GM23338 (cell line): ENCODE data around the gene LYST. TPM values are rescaled to one million over a fixed set of nuclear protein-coding genes. Genes with fewer than 3 reads are reported as not detected.

Experiments used
- ATAC-seq: fragments of 200-7000 bp; cut with Tn5 transposase; 3 replicates; pipeline ENCODE4 v1.9.1; 2020
- DNase-seq: peaks from one replicate; pipeline ENCODE4 v3.0.0-alpha.2; 2015; ENCODE audit warnings: low spot score
- H2AFZ ChIP-seq: fragments of 200-600 bp; sonication (generic); 2 replicates; pipeline ENCODE4 v1.8.0; 2016; ENCODE audit warnings: antibody characterized with exemption, mild to moderate bottlenecking, moderate library complexity
- H3F3A ChIP-seq: fragments of 200-600 bp; sonication (generic); replicated peaks from 2 replicates; pipeline ENCODE4 v1.8.0; 2017; ENCODE audit warnings: antibody characterized with exemption, mixed run types, low read depth
- H3K27ac ChIP-seq: fragments of 200-600 bp; sonication (generic); 2 replicates; pipeline ENCODE4 v1.6.1; 2016; ENCODE audit warnings: low read depth
- H3K27me3 ChIP-seq: fragments of 200-600 bp; sonication (generic); 2 replicates; pipeline ENCODE4 v1.8.0; 2016; ENCODE audit warnings: mild to moderate bottlenecking, mixed run types, moderate library complexity; ENCODE audit not compliant: insufficient read depth
- H3K36me3 ChIP-seq: fragments of 200-600 bp; sonication (generic); 2 replicates; pipeline ENCODE4 v1.8.0; 2016; ENCODE audit warnings: mild to moderate bottlenecking; ENCODE audit not compliant: insufficient read depth
- H3K4me1 ChIP-seq: fragments of 200-600 bp; sonication (generic); 2 replicates; pipeline ENCODE4 v1.8.0; 2016; ENCODE audit warnings: mild to moderate bottlenecking, moderate library complexity; ENCODE audit not compliant: insufficient read depth
- H3K4me2 ChIP-seq: fragments of 200-600 bp; sonication (generic); 2 replicates; pipeline ENCODE4 v1.7.1; 2017; ENCODE audit warnings: mixed run types
- H3K4me3 ChIP-seq: fragments of 200-600 bp; sonication (generic); 2 replicates; pipeline ENCODE4 v1.6.1; 2016; ENCODE audit warnings: mixed run types
- H3K79me2 ChIP-seq: fragments of 200-600 bp; sonication (generic); replicated peaks from 2 replicates; pipeline ENCODE4 v1.8.0; 2017; ENCODE audit warnings: mild to moderate bottlenecking; ENCODE audit not compliant: insufficient read depth
- H3K9me2 ChIP-seq: fragments of 200-600 bp; sonication (generic); 2 replicates; pipeline ENCODE4 v1.8.0; 2017; ENCODE audit not compliant: insufficient read depth
- H4K20me1 ChIP-seq: fragments of 200-600 bp; sonication (generic); replicated peaks from 2 replicates; pipeline ENCODE4 v1.8.0; 2017; ENCODE audit warnings: mild to moderate bottlenecking; ENCODE audit not compliant: insufficient read depth
- H3K27ac Mint-ChIP-seq: 2 replicates; pipeline ENCODE4 v1.8.0; 2020; ENCODE audit warnings: inconsistent platforms, mild to moderate bottlenecking, moderate library complexity, mixed read lengths
- H3K27me3 Mint-ChIP-seq: 3 replicates; pipeline ENCODE4 v1.8.0; 2022; ENCODE audit warnings: low read depth, mild to moderate bottlenecking, moderate library complexity, mixed read lengths, inconsistent platforms; ENCODE audit not compliant: insufficient read depth, poor library complexity
- H3K36me3 Mint-ChIP-seq: 3 replicates; pipeline ENCODE4 v1.8.0; 2021; ENCODE audit warnings: low read depth, mild to moderate bottlenecking, inconsistent platforms, moderate library complexity, mixed read lengths
- H3K4me1 Mint-ChIP-seq: 3 replicates; pipeline ENCODE4 v1.8.0; 2020; ENCODE audit warnings: mild to moderate bottlenecking, inconsistent platforms, mixed read lengths
- H3K4me3 Mint-ChIP-seq: 3 replicates; pipeline ENCODE4 v1.8.0; 2021; ENCODE audit warnings: moderate library complexity, mild to moderate bottlenecking, inconsistent platforms, mixed read lengths
- H3K9me3 Mint-ChIP-seq: 3 replicates; pipeline ENCODE4 v1.8.0; 2020; ENCODE audit warnings: moderate library complexity, mild to moderate bottlenecking, inconsistent platforms, mixed read lengths
- CTCF ChIP-seq, 2 experiments: fragments of 200-600 bp in 1 of 2; sonication (generic) in 1 of 2; conservative IDR thresholded peaks; 2 replicates each; pipeline versions ENCODE4 v1.5.1 to v1.6.1; 2016 to 2017; ENCODE audit warnings: antibody characterized with exemption in 2 of 2, low read depth in 2 of 2, mild to moderate bottlenecking in 2 of 2, moderate library complexity in 1 of 2
- ETS1 ChIP-seq: IDR thresholded peaks from 2 replicates; pipeline ENCODE4 v1.6.1; 2016; ENCODE audit warnings: antibody characterized with exemption
- EZH2 ChIP-seq: fragments of 200-600 bp; sonication (generic); IDR thresholded peaks from one replicate; pipeline ENCODE4 v1.8.0; 2017; ENCODE audit warnings: antibody characterized with exemption, mild to moderate bottlenecking, low read depth; ENCODE audit not compliant: unreplicated experiment
- REST ChIP-seq: IDR thresholded peaks from one replicate; pipeline ENCODE4 v1.6.1; 2018; ENCODE audit warnings: antibody characterized with exemption; ENCODE audit not compliant: unreplicated experiment
- ZNF114 ChIP-seq: fragments of 250-450 bp; sonication (Bioruptor Pico); IDR thresholded peaks from 2 replicates; pipeline ENCODE4 v1.5.0; 2020; ENCODE audit warnings: mild to moderate bottlenecking, moderate library complexity
- ZNF331 ChIP-seq: fragments of 250-450 bp; sonication (Bioruptor Pico); IDR thresholded peaks from 2 replicates; pipeline ENCODE4 v1.5.0; 2020; ENCODE audit warnings: low read depth, mild to moderate bottlenecking, moderate library complexity
- ZNF462 ChIP-seq: fragments of 250-450 bp; sonication (Bioruptor Pico); IDR thresholded peaks from 2 replicates; pipeline ENCODE4 v1.5.0; 2020; ENCODE audit warnings: mild to moderate bottlenecking, moderate library complexity
- polyA plus RNA-seq: library from polyadenylated mRNA; unstranded; fragments of >200 nt; fragmentation: Nextera tagmentation; extraction: Ambion mirVana; gene quantifications from 2 replicates; pipeline ENCODE4 v1.2.1, GENCODE V29; 2016
- total RNA-seq: library from RNA; depleted of rRNA; stranded (reverse); fragments of >200 nt; shearing (Covaris generic); gene quantifications from 2 replicates; pipeline ENCODE4 v1.2.3, GENCODE V29; 2014

The LYST gene
- total and polyA plus RNA-seq, 2 experiments from 2014 or later = 0.21 to 1.0 TPM

- Histone ChIP-seq H4K20me1 (no peaks in the 10 kb centered on the region), H2AFZ (no peak overlapping the region), H3K27ac (no peak overlapping the region), H3K4me1 (no peaks in the 10 kb centered on the region), H3K36me3 (no peaks in the 10 kb centered on the region), H3K9me2 (no peaks in the 10 kb centered on the region), H3K4me2 (no peak overlapping the region), H3K27me3 (peaks cover 15% of the 10 kb centered on the region), H3K79me2 (no peaks in the 10 kb centered on the region), H3F3A (no peaks in the 10 kb centered on the region), H3K4me3 (no peak overlapping the region)
- no peak for TF ChIP-seq ZNF331 (CRISPR knock-in tag)
- TF ChIP-seq ZNF462 (CRISPR knock-in tag) = no peak
- TF ChIP-seq CTCF (conservative IDR thresholded peaks at IDR 0.05; ENCODE audit: low read depth in 2 of 2) = no peak
- no peak for TF ChIP-seq EZH2
- TF ChIP-seq ZNF114 (CRISPR knock-in tag) = no peak
- no peak for TF ChIP-seq ETS1
- no peak for TF ChIP-seq REST
- no peak for DNase-seq
- H3K4me3 Mint-ChIP-seq = no peak overlapping the region
- H3K27me3 Mint-ChIP-seq = peaks cover 8% of the 10 kb centered on the region
- H3K27ac Mint-ChIP-seq = no peak overlapping the region
- no peaks in the 10 kb centered on the region for H3K9me3 Mint-ChIP-seq
- no peaks in the 10 kb centered on the region for H3K4me1 Mint-ChIP-seq
- no peak for ATAC-seq
- H3K36me3 Mint-ChIP-seq = no peaks in the 10 kb centered on the region
Measured at GRCh38 chr1:235859789-235860188, 6.9 kb downstream of the LYST start.
